ENCODE measurements around the gene PHF2. TPM values are rescaled to one million over a fixed set of nuclear protein-coding genes. Genes with fewer than 3 reads are reported as not detected.

Gene PHF2
- polyA plus RNA-seq, 3 donors = 0.40 to 16.0 (median 0.97) TPM

GRCh38 chr9:93659044-93659836 is 82.9 kb downstream of the PHF2 start:
- intact Hi-C loops (cut with micrococcal nuclease) = no loop called here
- H3K9ac ChIP-seq (ENCODE audit: insufficient read depth, low read length, poor library complexity, severe bottlenecking) = no peak overlapping the region
- no peaks in the 10 kb centered on the region for H3K4me1 ChIP-seq (ENCODE audit: control insufficient read depth in 1 of 2, insufficient read depth in 2 of 2, low read length in 2 of 2)

GRCh38 chr9:93659837-93660177 is 83.4 kb downstream of the PHF2 start:
- 97% methylated on average over 3 of the region's 4 CpGs for WGBS (ENCODE audit: insufficient coverage)
- H3K36me3 ChIP-seq (replicated peaks in 1 of 2; ENCODE audit: control insufficient read depth in 1 of 2, insufficient read depth in 2 of 2, low read length in 2 of 2) = peaks cover 70 to 98% of the 10 kb centered on the region in 2 donors
- H3K4me1 ChIP-seq (ENCODE audit: control insufficient read depth in 1 of 2, insufficient read depth in 2 of 2, low read length in 2 of 2) = no peaks in the 10 kb centered on the region
- no peak overlapping the region for H3K4me3 ChIP-seq (replicated peaks in 1 of 3; ENCODE audit: low read depth in 2 of 3, low read length in 3 of 3)
- H3K27me3 ChIP-seq (ENCODE audit: control insufficient read depth in 2 of 2, insufficient read depth in 2 of 2, low read length in 2 of 2) = no peaks in the 10 kb centered on the region
- H2AFZ ChIP-seq (ENCODE audit: insufficient read depth, low read depth, low read length, poor library complexity, severe bottlenecking) = no peak overlapping the region
- no peak overlapping the region for H3K9ac ChIP-seq (ENCODE audit: insufficient read depth, low read length, poor library complexity, severe bottlenecking)
- Mint-ChIP-seq H3K9me3 (peaks cover 0 to 2% (median 0%) of the 10 kb centered on the region in 7 donors), H3K36me3 (peaks cover 46 to 49% of the 10 kb centered on the region in 2 donors), H3K4me3 (no peak overlapping the region), H3K27me3 (ENCODE audit: low read depth in 3 of 3) (peaks cover 0 to 5% (median 3%) of the 10 kb centered on the region in 3 donors), H3K4me1 (no peaks in the 10 kb centered on the region), H3K27ac (no peak overlapping the region)
- no peak overlapping the region for H3K27ac ChIP-seq (ENCODE audit: low read depth in 1 of 2, low read length in 2 of 2)
- no peak for DNase-seq
- no peaks in the 10 kb centered on the region for H3K79me2 ChIP-seq (ENCODE audit: insufficient read depth, low read length)
- H4K20me1 ChIP-seq (ENCODE audit: insufficient read depth, low read length) = no peaks in the 10 kb centered on the region
- intact Hi-C loops (cut with micrococcal nuclease) = no loop called here
- no peak for TF ChIP-seq CTCF (IDR thresholded peaks at IDR 0.05)
- H3K4me2 ChIP-seq (replicated peaks; ENCODE audit: extremely low read depth, low read length, poor library complexity, severe bottlenecking) = no peak overlapping the region
- no peaks in the 10 kb centered on the region for H3K9me3 ChIP-seq (replicated peaks in 1 of 2; ENCODE audit: control insufficient read depth in 1 of 2, insufficient read depth in 1 of 2, low read length in 2 of 2)

More at GRCh38 chr9:93659044-93659836, 82.9 kb downstream of the PHF2 start:
- H3K27ac ChIP-seq (ENCODE audit: low read depth in 1 of 2, low read length in 2 of 2) = no peak overlapping the region
- H3K4me2 ChIP-seq (replicated peaks; ENCODE audit: extremely low read depth, low read length, poor library complexity, severe bottlenecking) = no peak overlapping the region
- no peaks in the 10 kb centered on the region for H3K9me3 ChIP-seq (replicated peaks in 1 of 2; ENCODE audit: control insufficient read depth in 1 of 2, insufficient read depth in 1 of 2, low read length in 2 of 2)
- DNase-seq = no peak
- no peak for TF ChIP-seq CTCF (IDR thresholded peaks at IDR 0.05)
- H3K36me3 Mint-ChIP-seq = peaks cover 49 to 55% of the 10 kb centered on the region in 2 donors
- WGBS (ENCODE audit: insufficient coverage) = 97% methylated on average over 10 of the region's 12 CpGs
- H3K27ac Mint-ChIP-seq = no peak overlapping the region
- no peaks in the 10 kb centered on the region for H3K27me3 ChIP-seq (ENCODE audit: control insufficient read depth in 2 of 2, insufficient read depth in 2 of 2, low read length in 2 of 2)
- H3K36me3 ChIP-seq (replicated peaks in 1 of 2; ENCODE audit: control insufficient read depth in 1 of 2, insufficient read depth in 2 of 2, low read length in 2 of 2) = peaks cover 70 to 98% of the 10 kb centered on the region in 2 donors
- H3K4me1 Mint-ChIP-seq = no peaks in the 10 kb centered on the region
- H3K79me2 ChIP-seq (ENCODE audit: insufficient read depth, low read length) = no peaks in the 10 kb centered on the region
- H3K9me3 Mint-ChIP-seq = peaks cover 0 to 2% (median 0%) of the 10 kb centered on the region in 7 donors
- H3K27me3 Mint-ChIP-seq (ENCODE audit: low read depth in 3 of 3) = peaks cover 0 to 5% (median 3%) of the 10 kb centered on the region in 3 donors
- H2AFZ ChIP-seq (ENCODE audit: insufficient read depth, low read depth, low read length, poor library complexity, severe bottlenecking) = no peak overlapping the region
- no peaks in the 10 kb centered on the region for H4K20me1 ChIP-seq (ENCODE audit: insufficient read depth, low read length)
- no peak overlapping the region for H3K4me3 ChIP-seq (replicated peaks in 1 of 3; ENCODE audit: low read depth in 2 of 3, low read length in 3 of 3)
- no peak overlapping the region for H3K4me3 Mint-ChIP-seq

Measured in CD14-positive monocyte (primary cell).